Astrocyte (in vitro differentiated cells and primary cell): Measurements from ENCODE around the gene KRT77. TPM values are rescaled to one million over a fixed set of nuclear protein-coding genes. Genes with fewer than 3 reads are reported as not detected.

ENCODE experiments used
- DNase-seq: peaks from one replicate; pipeline ENCODE4 v3.0.0-alpha.2; 2010; ENCODE audit warnings: low read depth
- FAIRE-seq: peaks from 2 replicates; lab custom pipeline; 2011; peaks lifted over from hg19 to GRCh38; lab: Jason Lieb, UNC
- H2AFZ ChIP-seq: 2 replicates; pipeline ENCODE4 v1.6.0; 2012; ENCODE audit warnings: low read depth, low read length, inconsistent platforms
- H3K27ac ChIP-seq: 2 replicates; pipeline ENCODE4 v1.5.1; 2011; ENCODE audit warnings: low read depth, low read length, inconsistent platforms
- H3K27me3 ChIP-seq: 2 replicates; pipeline ENCODE4 v1.6.0; 2011; ENCODE audit warnings: low read length, inconsistent platforms; ENCODE audit not compliant: insufficient read depth
- H3K36me3 ChIP-seq: 2 replicates; pipeline ENCODE4 v1.5.1; 2011; ENCODE audit warnings: low read length, inconsistent platforms; ENCODE audit not compliant: insufficient read depth
- H3K4me1 ChIP-seq: 2 replicates; pipeline ENCODE4 v1.5.1; 2011; ENCODE audit warnings: low read length, inconsistent platforms; ENCODE audit not compliant: insufficient read depth
- H3K4me2 ChIP-seq: 2 replicates; pipeline ENCODE4 v1.6.0; 2012; ENCODE audit warnings: low read length, inconsistent platforms
- H3K4me3 ChIP-seq: 2 replicates; pipeline ENCODE4 v1.5.1; 2011; ENCODE audit warnings: low read depth, mild to moderate bottlenecking, low read length, inconsistent platforms; ENCODE audit not compliant: insufficient read depth
- H3K79me2 ChIP-seq: 2 replicates; pipeline ENCODE4 v1.6.0; 2012; ENCODE audit warnings: mild to moderate bottlenecking, low read length, inconsistent platforms; ENCODE audit not compliant: insufficient read depth
- H3K9ac ChIP-seq: 2 replicates; pipeline ENCODE4 v1.6.0; 2012; ENCODE audit warnings: mild to moderate bottlenecking, low read length, inconsistent platforms
- H3K9me3 ChIP-seq: 2 replicates; pipeline ENCODE4 v1.5.1; 2012; ENCODE audit warnings: low read depth, mild to moderate bottlenecking, low read length, inconsistent platforms; ENCODE audit not compliant: insufficient read depth
- H4K20me1 ChIP-seq: 2 replicates; pipeline ENCODE4 v1.6.0; 2012; ENCODE audit warnings: low read length, inconsistent platforms; ENCODE audit not compliant: insufficient read depth
- H3K27ac Mint-ChIP-seq: one replicate; pipeline ENCODE4 v1.8.0; 2021; ENCODE audit warnings: mild to moderate bottlenecking, mixed read lengths; ENCODE audit not compliant: unreplicated experiment
- H3K27me3 Mint-ChIP-seq: one replicate; pipeline ENCODE4 v1.8.0; 2021; ENCODE audit warnings: low read depth, mixed read lengths; ENCODE audit not compliant: unreplicated experiment
- H3K36me3 Mint-ChIP-seq: one replicate; pipeline ENCODE4 v1.8.0; 2021; ENCODE audit warnings: low read depth, mixed read lengths; ENCODE audit not compliant: unreplicated experiment
- H3K4me1 Mint-ChIP-seq: one replicate; pipeline ENCODE4 v1.8.0; 2021; ENCODE audit warnings: low read depth, mixed read lengths; ENCODE audit not compliant: unreplicated experiment
- H3K4me3 Mint-ChIP-seq: one replicate; pipeline ENCODE4 v1.8.0; 2021; ENCODE audit warnings: mild to moderate bottlenecking, moderate library complexity, mixed read lengths; ENCODE audit not compliant: unreplicated experiment
- H3K9me3 Mint-ChIP-seq: one replicate; pipeline ENCODE4 v1.8.0; 2021; ENCODE audit warnings: mild to moderate bottlenecking, mixed read lengths; ENCODE audit not compliant: unreplicated experiment
- CTCF ChIP-seq: IDR thresholded peaks from 2 replicates; pipeline ENCODE4 v1.5.1; 2011; ENCODE audit warnings: low read depth, mild to moderate bottlenecking, inconsistent platforms, low read length, moderate library complexity; ENCODE audit not compliant: insufficient read depth
- EZH2 ChIP-seq: IDR thresholded peaks from 2 replicates; pipeline ENCODE4 v1.6.1; 2012; ENCODE audit warnings: mild to moderate bottlenecking, low read length, inconsistent platforms; ENCODE audit not compliant: insufficient read depth
- total RNA-seq: library from RNA; stranded (reverse); gene quantifications from 2 replicates; pipeline ENCODE4 v1.2.1, GENCODE V29; 2021

Gene KRT77
- total RNA-seq, 1 donor from 2014 or later = not detected

- H3K79me2 ChIP-seq = no peaks in the 10 kb centered on the region
- FAIRE-seq (no peak), DNase-seq (no peak)
- peaks cover 2% of the 10 kb centered on the region for H3K9me3 Mint-ChIP-seq
- H3K9me3 ChIP-seq = no peaks in the 10 kb centered on the region
- no peak overlapping the region for H3K27ac Mint-ChIP-seq
- H3K27ac ChIP-seq = no peak overlapping the region
- H3K4me3 Mint-ChIP-seq = no peak overlapping the region
- no peaks in the 10 kb centered on the region for H3K4me1 ChIP-seq
- peaks cover 48% of the 10 kb centered on the region for H3K27me3 Mint-ChIP-seq
- H2AFZ ChIP-seq = no peak overlapping the region
- TF ChIP-seq CTCF (no peak), EZH2 (no peak)
- H3K27me3 ChIP-seq = peaks cover 24% of the 10 kb centered on the region
- no peak overlapping the region for H3K4me2 ChIP-seq
- no peaks in the 10 kb centered on the region for H4K20me1 ChIP-seq
- H3K9ac ChIP-seq = no peak overlapping the region
- H3K36me3 Mint-ChIP-seq = no peaks in the 10 kb centered on the region
- peaks cover 9% of the 10 kb centered on the region for H3K4me1 Mint-ChIP-seq
- no peaks in the 10 kb centered on the region for H3K36me3 ChIP-seq
- H3K4me3 ChIP-seq = no peak overlapping the region
Measured at GRCh38 chr12:52677126-52677525, 26.2 kb downstream of the KRT77 start.

- Histone ChIP-seq H3K4me2 (no peak overlapping the region), H3K27ac (no peak overlapping the region), H3K9ac (no peak overlapping the region), H3K9me3 (no peaks in the 10 kb centered on the region), H3K79me2 (no peaks in the 10 kb centered on the region), H3K4me3 (no peak overlapping the region), H3K36me3 (no peaks in the 10 kb centered on the region), H2AFZ (no peak overlapping the region), H4K20me1 (no peaks in the 10 kb centered on the region), H3K27me3 (peaks cover 28% of the 10 kb centered on the region), H3K4me1 (no peaks in the 10 kb centered on the region)
- Mint-ChIP-seq H3K36me3 (no peaks in the 10 kb centered on the region), H3K4me3 (no peak overlapping the region), H3K4me1 (peaks cover 9% of the 10 kb centered on the region), H3K27me3 (peaks cover 38% of the 10 kb centered on the region), H3K9me3 (peaks cover 2% of the 10 kb centered on the region), H3K27ac (no peak overlapping the region)
- TF ChIP-seq EZH2 (no peak), CTCF (no peak)
- DNase-seq (no peak), FAIRE-seq (no peak)
Measured at GRCh38 chr12:52676163-52676562, 27.2 kb downstream of the KRT77 start.

- Histone ChIP-seq H3K9me3 (no peaks in the 10 kb centered on the region), H3K36me3 (no peaks in the 10 kb centered on the region), H2AFZ (no peak overlapping the region), H3K4me3 (no peak overlapping the region), H3K79me2 (no peaks in the 10 kb centered on the region), H4K20me1 (no peaks in the 10 kb centered on the region), H3K4me2 (no peak overlapping the region), H3K27me3 (peaks cover 31% of the 10 kb centered on the region), H3K27ac (no peak overlapping the region), H3K4me1 (no peaks in the 10 kb centered on the region), H3K9ac (no peak overlapping the region)
- Mint-ChIP-seq H3K9me3 (peaks cover 2% of the 10 kb centered on the region), H3K4me3 (no peak overlapping the region), H3K27ac (no peak overlapping the region), H3K36me3 (no peaks in the 10 kb centered on the region), H3K27me3 (peaks cover 33% of the 10 kb centered on the region), H3K4me1 (peaks cover 9% of the 10 kb centered on the region)
- DNase-seq = no peak
- TF ChIP-seq CTCF (no peak), EZH2 (no peak)
- FAIRE-seq = no peak
Measured at GRCh38 chr12:52675301-52675701, 28.0 kb downstream of the KRT77 start.
